Peyer's patch (tissue), 4 donors: ENCODE measurements around the gene SPINK1.

ENCODE experiments used
- CTCF ChIP-seq, 6 experiments: fragments of 450-650 bp in 4 of 6; fragments of 200-600 bp in 2 of 6; sonication (generic) in 1 of 6; IDR thresholded peaks; one replicate each; pipeline ENCODE4 v1.5.1; 2017 to 2019; ENCODE audit warnings: antibody characterized with exemption in 6 of 6, mild to moderate bottlenecking in 3 of 6, moderate library complexity in 1 of 6
- POLR2A ChIP-seq, 2 donors: fragments of 450-650 bp; IDR thresholded peaks; one replicate each; pipeline ENCODE4 v1.5.1; 2017; ENCODE audit warnings: antibody characterized with exemption in 2 of 2, mild to moderate bottlenecking in 2 of 2, moderate library complexity in 2 of 2

- TF ChIP-seq POLR2A (IDR thresholded peaks at IDR 0.05), result no peak
- no peak for TF ChIP-seq CTCF (IDR thresholded peaks at IDR 0.05)
These were observed 27.1 kb downstream of the SPINK1 start for GRCh38 chr5:147804334-147804733.
